SK-N-SH (cell line): ENCODE data around the gene NEK2.

Experiments
- CTCF ChIP-seq: fragments of 200-600 bp; sonication (generic); IDR thresholded peaks from 2 replicates; pipeline ENCODE4 v1.6.1; 2017; ENCODE audit warnings: antibody characterized with exemption, mild to moderate bottlenecking, moderate library complexity
- POLR2AphosphoS5 ChIP-seq: IDR thresholded peaks from 2 replicates; pipeline ENCODE4 v1.6.1; 2012; ENCODE audit warnings: low read depth, low read length
- YY1 ChIP-seq: IDR thresholded peaks from 2 replicates; pipeline ENCODE4 v1.4.0; 2012; ENCODE audit warnings: low read depth, mild to moderate bottlenecking

GRCh38 chr1:211697356-211697755 lies 21.9 kb upstream of the NEK2 start:
- TF ChIP-seq YY1, result no peak
- TF ChIP-seq POLR2AphosphoS5, result no peak
- TF ChIP-seq CTCF, result no peak
